D721Med (cell line): ENCODE data around the gene DMRTA2.
A peak's percentile ranks its signal among the peaks of the same experiment; 100 is the strongest.

Source experiments
- DNase-seq: peaks from one replicate; pipeline ENCODE4 v3.0.0; 2011; ENCODE audit warnings: low spot score; ENCODE audit not compliant: insufficient read length
- FAIRE-seq: peaks from 2 replicates; lab custom pipeline; 2011; peaks lifted over from hg19 to GRCh38; lab: Jason Lieb, UNC
- CTCF ChIP-seq: IDR thresholded peaks from 2 replicates; pipeline ENCODE4 v1.5.1; 2012; ENCODE audit warnings: mild to moderate bottlenecking, control low read depth; ENCODE audit not compliant: insufficient read depth; ENCODE audit errors: missing control alignments

Gene DMRTA2

GRCh38 chr1:50424045-50424883 lies 1.0 kb upstream of the DMRTA2 start:
- FAIRE-seq = no peak
- no peak for TF ChIP-seq CTCF
- no peak for DNase-seq

- FAIRE-seq = no peak
- no peak for TF ChIP-seq CTCF
- DNase-seq = no peak
Observed at GRCh38 chr1:50423670-50424000, 392 bp upstream of the DMRTA2 start.

- no peak for TF ChIP-seq CTCF
- FAIRE-seq (no peak), DNase-seq (no peak)
Observed at GRCh38 chr1:50422675-50422945, 633 bp downstream of the DMRTA2 start.

- DNase-seq (no peak), FAIRE-seq (no peak)
- TF ChIP-seq CTCF = no peak
Observed at GRCh38 chr1:50421768-50422674, 1.2 kb downstream of the DMRTA2 start.

GRCh38 chr1:50421366-50421748 lies 1.9 kb downstream of the DMRTA2 start:
- TF ChIP-seq CTCF = no peak
- FAIRE-seq (no peak), DNase-seq (no peak)

- FAIRE-seq = no peak
- DNase-seq = no peak
- peak; percentile 20 for TF ChIP-seq CTCF
Observed at GRCh38 chr1:50420689-50421365, 2.4 kb downstream of the DMRTA2 start.
